Measurements from ENCODE around the gene TSPAN14.

TSPAN14 gene

DNA sequence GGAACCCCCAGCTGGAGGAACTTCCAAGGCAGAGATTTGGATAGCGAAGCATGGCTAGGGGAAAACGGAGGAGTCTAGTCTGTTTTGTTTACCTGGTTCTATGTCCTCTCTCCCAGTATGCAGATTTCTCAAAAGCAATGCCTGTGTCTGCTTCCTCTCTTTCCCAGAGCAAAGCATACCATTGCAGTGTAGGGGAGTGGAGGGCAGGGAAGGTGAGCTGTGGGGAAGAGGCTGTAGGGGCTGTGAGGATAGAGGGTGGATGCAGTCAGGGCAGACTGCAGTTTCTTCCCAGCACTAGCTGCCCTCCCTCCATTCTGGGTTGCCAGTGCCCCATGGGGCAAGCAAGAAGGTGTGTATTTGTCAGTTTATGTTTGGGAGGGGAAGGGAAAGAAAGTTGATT, 16.9 kb upstream of the TSPAN14 start:
- no peak for DNase-seq (ENCODE audit: low spot score)
- in situ Hi-C loops (cut with MboI; ENCODE audit: low pct_unique_long_range_greater_than_20kb, low sequenced_read_pairs, unreplicated experiment), result no loop called here
- TF ChIP-seq CTCF (IDR thresholded peaks at IDR 0.05; ENCODE audit: extremely low read depth, insufficient read depth, missing control alignments), result no peak

- in situ Hi-C loops (cut with MboI; ENCODE audit: low pct_unique_long_range_greater_than_20kb, low sequenced_read_pairs, unreplicated experiment), result no loop called here
- TF ChIP-seq CTCF (IDR thresholded peaks at IDR 0.05; ENCODE audit: extremely low read depth, insufficient read depth, missing control alignments), result no peak
- no peak for DNase-seq (ENCODE audit: low spot score)
Observed at GRCh38 chr10:80441831-80442230, 12.3 kb upstream of the TSPAN14 start.

DNA sequence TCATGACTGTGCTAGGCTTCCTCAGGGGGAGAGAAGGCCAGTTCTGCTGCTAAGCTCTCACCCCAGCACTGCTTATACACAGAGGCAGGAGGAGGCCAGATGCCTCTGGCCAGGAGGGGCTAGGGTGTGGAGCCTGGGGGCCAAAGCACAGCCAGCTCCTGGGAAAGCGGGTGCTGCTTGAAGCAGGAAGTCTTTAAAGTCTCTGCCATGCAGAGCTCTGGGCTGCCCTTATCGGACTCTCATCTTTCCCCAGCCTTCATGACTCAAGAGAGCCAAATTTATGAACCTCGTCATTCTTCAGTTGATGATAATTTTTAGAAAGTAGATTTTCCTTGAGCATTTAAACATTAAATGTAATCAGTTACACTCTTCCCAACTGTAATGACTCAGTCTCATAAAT, 11.2 kb upstream of the TSPAN14 start:
- DNase-seq (ENCODE audit: low spot score), result no peak
- in situ Hi-C loops (cut with MboI; ENCODE audit: low pct_unique_long_range_greater_than_20kb, low sequenced_read_pairs, unreplicated experiment), result no loop called here
- TF ChIP-seq CTCF (IDR thresholded peaks at IDR 0.05; ENCODE audit: extremely low read depth, insufficient read depth, missing control alignments), result no peak

- in situ Hi-C loops (cut with MboI; ENCODE audit: low pct_unique_long_range_greater_than_20kb, low sequenced_read_pairs, unreplicated experiment), result no loop called here
- peak; percentile 22 for TF ChIP-seq CTCF (IDR thresholded peaks at IDR 0.05; ENCODE audit: extremely low read depth, insufficient read depth, missing control alignments)
- DNase-seq (ENCODE audit: low spot score), result no peak
Observed at GRCh38 chr10:80443531-80443974, 10.6 kb upstream of the TSPAN14 start.

DNA sequence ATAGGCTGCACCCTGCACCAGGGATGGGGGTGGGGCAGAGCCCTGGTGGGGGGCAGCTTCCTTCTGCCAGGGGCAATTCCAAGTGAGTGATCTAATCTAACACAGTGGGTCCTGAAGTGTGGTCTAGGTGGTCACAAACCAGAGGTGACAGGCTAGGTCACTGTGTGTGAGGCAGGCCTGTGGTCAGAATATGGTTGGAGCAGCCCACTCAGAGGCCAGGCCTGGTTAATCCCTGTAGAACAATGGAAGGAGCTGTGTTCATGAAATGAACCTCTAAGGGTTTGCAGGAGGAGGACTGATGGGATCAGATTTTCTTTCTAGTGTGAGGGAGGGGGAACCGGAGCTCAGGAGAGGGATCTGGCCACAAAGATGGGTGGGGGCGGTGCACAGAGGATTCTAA, 10.0 kb upstream of the TSPAN14 start:
- DNase-seq (ENCODE audit: low spot score), result no peak
- no peak for TF ChIP-seq CTCF (IDR thresholded peaks at IDR 0.05; ENCODE audit: extremely low read depth, insufficient read depth, missing control alignments)
- in situ Hi-C loops (cut with MboI; ENCODE audit: low pct_unique_long_range_greater_than_20kb, low sequenced_read_pairs, unreplicated experiment), result no loop called here

GRCh38 chr10:80444646-80445319, 9.3 kb upstream of the TSPAN14 start:
- in situ Hi-C loops (cut with MboI; ENCODE audit: low pct_unique_long_range_greater_than_20kb, low sequenced_read_pairs, unreplicated experiment), result loop anchor here (5.0 kb wide), 1 partner anchor 58 kb away; no protein-coding TSS in a partner anchor
- DNase-seq (ENCODE audit: low spot score), result peak; percentile 69
- peak; percentile 77 for TF ChIP-seq CTCF (IDR thresholded peaks at IDR 0.05; ENCODE audit: extremely low read depth, insufficient read depth, missing control alignments)
